ENCODE measurements around the gene THOC1.
"Not testable (repeated sequence)": the region's sequence is repeated elsewhere in the genome, so short reads cannot be mapped to it uniquely, and the experiment has no call there.

Gene THOC1

GRCh38 chr18:267688-268552, at the start of gene THOC1:
Gene THOC1, minus strand, starts transcription at chr18:268047. Its CDS starts 28 bp downstream, at chr18:268019.
- peak; percentile 71 for DNase-seq

GRCh38 chr18:317618-318017, 49.8 kb upstream of the THOC1 start:
- DNase-seq, result no peak

- no peak for DNase-seq
Measured at GRCh38 chr18:316393-316792, 48.5 kb upstream of the THOC1 start.

- no peak for DNase-seq
Measured at GRCh38 chr18:313931-314330, 46.1 kb upstream of the THOC1 start.

- DNase-seq, result no peak
Measured at GRCh38 chr18:312415-312814, 44.6 kb upstream of the THOC1 start.

GRCh38 chr18:310042-310441, 42.2 kb upstream of the THOC1 start:
- no peak for DNase-seq

GRCh38 chr18:308086-308485, 40.2 kb upstream of the THOC1 start:
- DNase-seq, result not testable (repeated sequence)

- no peak for DNase-seq
Measured at GRCh38 chr18:306608-307255, 38.9 kb upstream of the THOC1 start.

GRCh38 chr18:305003-305501, 37.2 kb upstream of the THOC1 start:
- no peak for DNase-seq

- DNase-seq, result no peak
Measured at GRCh38 chr18:303607-304006, 35.8 kb upstream of the THOC1 start.

- no peak for DNase-seq
Measured at GRCh38 chr18:303011-303410, 35.2 kb upstream of the THOC1 start.

GRCh38 chr18:302097-302496, 34.2 kb upstream of the THOC1 start:
- DNase-seq, result no peak

- DNase-seq, result no peak
Measured at GRCh38 chr18:297936-298335, 30.1 kb upstream of the THOC1 start.

- no peak for DNase-seq
Measured at GRCh38 chr18:295756-296490, 28.1 kb upstream of the THOC1 start.

- DNase-seq, result no peak
Measured at GRCh38 chr18:294566-294965, 26.7 kb upstream of the THOC1 start.

- DNase-seq, result no peak
Measured at GRCh38 chr18:293536-293935, 25.7 kb upstream of the THOC1 start.

GRCh38 chr18:292271-292670, 24.4 kb upstream of the THOC1 start:
- DNase-seq, result no peak

GRCh38 chr18:289970-290369, 22.1 kb upstream of the THOC1 start:
- not testable (repeated sequence) for DNase-seq

GRCh38 chr18:289026-289425, 21.2 kb upstream of the THOC1 start:
- no peak for DNase-seq

GRCh38 chr18:286515-287310, 18.9 kb upstream of the THOC1 start:
- DNase-seq, result no peak

- no peak for DNase-seq
Measured at GRCh38 chr18:285817-286216, 18.0 kb upstream of the THOC1 start.

GRCh38 chr18:275486-275885, 7.6 kb upstream of the THOC1 start:
- no peak for DNase-seq

- no peak for DNase-seq
Measured at GRCh38 chr18:274313-274712, 6.5 kb upstream of the THOC1 start.
